Measurements from ENCODE around the gene OR56A1.
"Not testable (repeated sequence)": the region's sequence is repeated elsewhere in the genome, so short reads cannot be mapped to it uniquely, and the experiment has no call there.

The OR56A1 gene, protein sequence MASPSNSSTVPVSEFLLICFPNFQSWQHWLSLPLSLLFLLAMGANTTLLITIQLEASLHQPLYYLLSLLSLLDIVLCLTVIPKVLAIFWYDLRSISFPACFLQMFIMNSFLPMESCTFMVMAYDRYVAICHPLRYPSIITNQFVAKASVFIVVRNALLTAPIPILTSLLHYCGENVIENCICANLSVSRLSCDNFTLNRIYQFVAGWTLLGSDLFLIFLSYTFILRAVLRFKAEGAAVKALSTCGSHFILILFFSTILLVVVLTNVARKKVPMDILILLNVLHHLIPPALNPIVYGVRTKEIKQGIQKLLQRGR

GRCh38 chr11:6030708-6031405 lies at the start of gene OR56A1:
OR56A1 (minus strand) TSS chr11:6030758; CDS start chr11:6027692, 3,066 bp downstream.
- DNase-seq, result no peak

DNA sequence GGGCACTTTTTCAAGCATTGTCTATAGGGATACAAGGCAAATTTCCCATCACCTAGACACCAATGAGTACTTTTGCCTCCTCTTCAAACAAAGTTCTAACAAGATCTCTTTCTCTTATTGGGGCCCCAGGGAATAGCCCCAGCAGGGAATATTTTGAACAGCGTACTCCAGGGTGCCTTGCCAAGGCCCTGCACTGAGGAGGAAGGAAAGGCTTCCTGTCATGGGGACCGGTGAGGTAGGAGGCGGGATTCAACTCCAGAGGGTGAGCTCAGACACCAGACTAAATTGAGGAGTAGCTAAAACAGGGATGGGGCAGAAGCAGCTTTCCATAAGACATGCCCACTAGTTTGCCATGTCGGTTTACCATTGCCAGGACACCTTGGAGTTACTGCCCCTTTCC lies 48.9 kb upstream of the OR56A1 start:
- DNase-seq, result no peak

DNA sequence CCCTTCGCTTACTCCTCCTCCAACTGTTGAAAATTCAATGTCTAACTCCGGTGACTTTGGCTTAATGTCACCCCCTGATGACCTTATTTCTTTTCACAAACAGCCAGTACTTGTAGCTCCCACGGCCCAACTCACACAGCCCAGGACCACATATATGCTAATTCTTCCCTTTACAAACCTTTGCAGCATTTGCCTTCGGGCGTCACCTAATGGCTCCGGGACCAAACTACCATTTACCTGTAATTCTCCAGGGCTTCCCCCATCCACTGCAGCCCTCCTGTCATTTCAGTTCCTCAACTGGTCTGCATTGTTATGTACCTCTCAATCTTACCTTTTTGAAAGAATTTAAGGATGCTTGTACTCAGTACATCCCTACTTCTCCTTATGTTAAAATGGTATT lies 47.2 kb upstream of the OR56A1 start:
- DNase-seq, result no peak

- DNase-seq, result not testable (repeated sequence)
Observed at GRCh38 chr11:6076443-6076842, 45.9 kb upstream of the OR56A1 start.

DNA sequence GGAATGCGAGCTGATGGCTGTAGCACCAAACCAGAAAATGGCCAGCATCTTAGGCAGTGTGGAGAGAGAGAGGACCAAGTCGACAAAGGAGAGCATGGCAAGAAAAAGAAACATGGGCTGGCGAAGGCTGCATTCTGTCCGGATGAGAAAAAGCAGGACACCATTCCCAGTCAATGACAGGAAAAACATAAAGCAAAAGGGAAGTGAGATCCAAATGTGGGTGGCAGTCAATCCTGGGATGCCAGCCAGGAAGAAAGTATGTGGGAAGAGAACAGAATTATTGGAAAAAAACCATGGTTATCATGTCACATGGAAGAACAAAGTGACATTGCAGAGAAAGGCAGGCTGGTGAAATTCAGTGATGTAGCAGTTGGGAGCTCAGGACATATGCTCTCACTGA lies 36.9 kb upstream of the OR56A1 start:
- no peak for DNase-seq

DNA sequence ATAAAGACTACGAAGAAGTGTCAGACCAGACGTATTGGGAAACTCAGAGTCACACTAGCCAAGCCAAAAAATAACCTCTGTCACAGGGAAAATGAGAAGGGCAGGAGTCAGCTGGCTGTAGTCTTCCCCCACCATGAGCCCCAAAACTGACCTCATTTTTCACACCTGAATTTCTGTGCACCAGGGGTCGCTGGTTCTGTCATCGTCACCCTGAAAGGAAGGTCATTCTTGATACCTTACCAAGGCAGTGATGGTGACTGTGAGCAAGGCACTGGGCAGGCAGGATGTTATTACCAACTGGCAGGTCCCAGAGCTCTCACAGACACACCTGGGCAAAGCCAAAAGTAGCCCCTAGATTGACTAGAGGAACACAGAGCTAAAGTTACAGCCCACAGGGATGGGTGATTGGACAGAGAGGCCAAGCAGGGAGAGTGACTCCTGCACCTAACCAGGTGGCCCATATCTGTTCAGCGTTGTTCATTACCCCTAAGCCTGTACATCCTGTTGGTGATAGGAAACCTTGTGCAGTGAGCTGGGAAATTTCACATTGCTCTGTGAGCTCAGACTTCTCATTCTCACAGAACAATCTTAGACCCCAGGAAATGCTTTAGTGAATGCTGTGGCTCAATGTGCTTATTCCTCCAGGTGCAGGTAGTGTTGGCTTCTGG lies 32.3 kb upstream of the OR56A1 start:
- DNase-seq, result no peak

GRCh38 chr11:6061475-6061874 lies 30.9 kb upstream of the OR56A1 start:
- DNase-seq, result no peak

GRCh38 chr11:6057452-6057851 lies 26.9 kb upstream of the OR56A1 start:
- DNase-seq, result no peak

DNA sequence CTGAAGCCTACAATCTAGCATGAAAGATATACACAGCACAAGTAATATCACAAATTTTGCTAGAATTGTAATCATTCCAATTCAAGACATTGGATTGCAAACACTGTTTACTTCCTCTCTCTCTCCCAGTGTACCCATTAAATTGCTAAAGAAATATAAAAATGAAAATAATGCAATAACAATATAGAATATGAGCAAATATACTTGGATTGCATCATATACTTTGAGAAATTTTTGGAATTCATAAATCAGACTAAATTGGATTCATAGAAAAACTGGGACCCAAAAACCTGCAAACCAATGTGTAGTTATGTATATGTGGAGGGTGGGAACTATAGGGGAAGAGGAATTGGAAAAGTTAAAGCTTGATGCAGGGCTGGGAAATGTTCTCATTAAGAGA lies 25.0 kb upstream of the OR56A1 start:
- DNase-seq, result no peak

DNA sequence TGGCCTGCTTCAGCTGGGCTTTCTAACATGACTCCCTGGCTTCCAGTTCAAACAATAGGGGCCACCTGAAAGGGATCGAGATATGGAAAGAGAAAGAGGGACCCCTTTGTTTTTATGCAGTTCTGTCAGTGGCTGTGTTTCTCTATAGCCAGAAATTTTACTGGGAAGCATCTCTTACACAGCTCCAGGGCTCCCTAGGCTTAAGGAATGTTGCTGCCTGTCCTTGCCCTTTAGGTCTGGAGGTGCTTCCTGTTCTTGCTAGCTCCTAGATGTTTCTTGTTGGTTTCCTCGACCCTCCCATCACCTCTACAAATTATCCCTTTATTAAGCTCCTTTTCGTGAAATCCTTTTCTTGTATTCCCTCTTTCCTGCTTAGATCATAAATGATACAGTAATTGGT lies 21.8 kb upstream of the OR56A1 start:
- DNase-seq, result no peak

DNA sequence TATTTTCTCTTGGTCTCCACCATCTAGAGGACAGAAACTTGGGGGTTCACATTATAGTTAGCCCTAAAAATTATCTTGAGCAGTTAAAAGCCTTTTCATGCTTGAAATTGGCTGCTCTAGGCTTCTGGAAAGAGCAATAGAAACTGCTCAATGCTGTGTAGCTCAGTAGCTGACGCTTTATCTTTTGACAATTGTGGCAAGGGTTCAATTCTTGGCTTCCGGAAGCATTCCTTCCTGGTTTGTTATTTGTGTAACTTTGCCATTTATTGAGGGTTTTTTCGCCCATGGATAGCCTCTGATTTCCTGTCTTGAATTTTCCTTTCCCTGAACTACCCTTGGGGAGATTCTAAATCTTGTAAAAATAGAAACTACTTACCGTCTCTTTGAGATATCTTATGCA lies 10.3 kb upstream of the OR56A1 start:
- DNase-seq, result no peak

DNA sequence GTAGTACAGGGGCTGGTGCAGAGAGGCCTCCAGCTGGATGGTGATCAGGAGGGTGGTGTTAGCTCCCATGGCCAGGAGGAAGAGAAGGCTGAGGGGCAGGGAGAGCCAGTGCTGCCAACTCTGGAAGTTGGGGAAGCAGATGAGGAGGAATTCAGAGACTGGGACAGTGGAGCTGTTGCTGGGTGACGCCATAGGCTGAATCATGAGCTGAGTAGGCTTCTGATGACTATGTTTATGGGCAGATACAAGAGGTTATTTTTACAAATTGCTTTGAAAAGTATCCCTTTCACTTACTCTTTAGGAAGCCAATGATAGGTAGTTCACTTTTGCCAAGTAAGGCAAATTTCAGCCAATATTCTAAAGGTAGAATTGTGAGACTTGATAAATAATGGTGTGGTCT lies 3.1 kb downstream of the OR56A1 start:
- no peak for DNase-seq

DNA sequence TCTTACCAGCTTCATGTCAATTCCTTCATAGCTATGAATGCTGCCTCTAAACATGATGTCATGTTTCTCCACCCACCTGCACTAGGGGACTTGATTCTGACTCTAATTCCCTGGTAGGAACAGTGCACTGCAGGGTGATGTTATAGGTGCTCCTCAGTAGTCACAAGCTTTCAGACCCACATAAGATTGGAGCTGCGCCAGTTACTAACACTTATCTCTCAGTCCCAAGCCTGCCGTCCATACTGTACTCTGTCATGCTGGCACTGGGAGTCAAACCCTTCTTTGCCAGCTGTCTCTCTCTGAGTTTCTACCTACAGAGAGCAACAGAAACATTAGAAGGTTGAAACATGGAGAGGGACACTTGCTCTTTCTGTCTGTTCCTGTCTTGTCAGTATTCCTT lies 5.5 kb downstream of the OR56A1 start:
- no peak for DNase-seq

- DNase-seq, result no peak
Observed at GRCh38 chr11:6022956-6023355, 7.6 kb downstream of the OR56A1 start.

- DNase-seq, result no peak
Observed at GRCh38 chr11:6013042-6013441, 17.5 kb downstream of the OR56A1 start.

- no peak for DNase-seq
Observed at GRCh38 chr11:6012035-6012668, 18.4 kb downstream of the OR56A1 start.

DNA sequence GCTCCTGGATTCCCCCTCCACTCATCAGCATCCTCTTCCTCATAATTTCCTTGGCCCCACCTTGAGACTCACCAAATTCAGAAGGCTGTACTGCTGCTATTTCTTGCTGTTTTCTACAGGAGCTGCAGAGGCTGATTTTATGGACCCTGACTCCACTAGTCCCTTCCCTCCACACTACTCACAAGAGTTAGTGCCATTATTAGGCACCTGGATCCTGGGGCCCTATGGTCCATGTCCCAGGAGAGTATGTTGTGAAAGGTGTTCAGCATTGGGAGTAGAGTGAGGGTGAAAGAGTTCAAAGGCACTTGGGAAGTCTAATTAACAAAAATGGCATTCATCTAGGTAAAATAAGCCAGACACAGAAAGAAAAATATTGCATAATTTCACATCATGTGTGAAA lies 23.7 kb downstream of the OR56A1 start, which contains the start of gene OR56A4:
Gene OR56A4 (minus strand): TSS at position 101 of the 400 bp plus-strand sequence. CDS start 3,954 bp downstream, outside the sequence.
- DNase-seq, result no peak

DNA sequence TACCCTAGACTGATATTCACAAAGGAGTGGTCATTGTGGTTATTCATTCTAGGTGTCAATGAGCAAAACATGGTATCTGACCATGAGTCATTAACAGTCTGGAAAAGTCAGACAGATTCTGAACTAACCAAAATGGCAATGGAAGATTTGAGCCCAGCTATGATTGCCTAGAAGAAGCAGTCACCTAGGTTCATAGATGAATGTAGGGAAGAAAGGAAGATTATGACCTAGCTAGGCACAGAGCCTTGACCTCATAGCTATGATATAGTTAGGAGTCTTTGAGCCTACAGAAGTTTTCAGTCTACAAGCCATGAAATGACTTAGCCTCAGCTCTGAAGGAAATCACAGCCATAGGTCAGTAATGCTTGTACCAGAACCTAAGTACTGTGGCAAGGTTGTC lies 24.2 kb downstream of the OR56A1 start:
- no peak for DNase-seq

DNA sequence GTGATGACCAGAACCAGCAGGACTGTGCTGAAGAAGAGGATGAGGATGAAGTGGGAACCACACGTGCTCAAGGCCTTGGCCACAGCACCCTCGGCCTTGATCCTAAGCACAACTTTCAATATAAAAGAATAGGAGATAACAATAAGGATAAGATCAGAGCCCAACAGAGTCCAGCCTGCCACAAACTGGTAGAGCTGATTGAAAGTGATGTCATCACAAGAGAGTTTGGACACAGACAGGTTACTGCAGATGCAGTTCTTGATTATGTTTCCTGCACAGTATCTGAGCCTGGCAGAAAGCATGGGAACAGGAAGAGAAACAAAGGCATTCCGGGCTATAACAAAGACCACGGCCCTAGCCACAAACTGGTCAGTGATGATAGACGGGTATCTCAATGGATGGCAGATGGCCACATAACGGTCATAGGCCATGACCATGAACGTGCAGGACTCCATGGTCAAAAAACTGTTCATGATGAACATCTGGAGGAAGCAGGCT lies 28.3 kb downstream of the OR56A1 start:
- no peak for DNase-seq

- DNase-seq, result no peak
Observed at GRCh38 chr11:5994791-5995190, 35.8 kb downstream of the OR56A1 start.

- no peak for DNase-seq
Observed at GRCh38 chr11:5992604-5993251, 37.8 kb downstream of the OR56A1 start.

DNA sequence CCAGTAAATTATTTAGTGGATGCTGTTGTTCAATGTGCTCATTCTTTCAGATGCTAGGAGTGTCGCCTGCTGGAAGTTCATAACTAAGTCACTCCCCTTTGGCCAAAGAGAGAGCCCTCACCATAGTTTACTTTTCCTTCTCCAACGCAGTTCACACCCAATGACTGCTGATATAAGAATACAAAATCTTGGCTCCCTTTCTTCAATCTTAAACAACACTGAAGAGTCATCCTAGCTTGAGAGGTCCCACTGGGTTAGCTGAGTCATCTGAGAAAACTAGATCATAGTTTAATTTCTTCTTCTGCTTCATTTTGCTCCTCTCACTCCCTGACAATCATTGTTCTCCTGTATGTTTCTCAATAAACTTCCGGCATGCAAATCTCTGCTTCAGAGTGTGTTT lies 38.4 kb downstream of the OR56A1 start:
- no peak for DNase-seq

DNA sequence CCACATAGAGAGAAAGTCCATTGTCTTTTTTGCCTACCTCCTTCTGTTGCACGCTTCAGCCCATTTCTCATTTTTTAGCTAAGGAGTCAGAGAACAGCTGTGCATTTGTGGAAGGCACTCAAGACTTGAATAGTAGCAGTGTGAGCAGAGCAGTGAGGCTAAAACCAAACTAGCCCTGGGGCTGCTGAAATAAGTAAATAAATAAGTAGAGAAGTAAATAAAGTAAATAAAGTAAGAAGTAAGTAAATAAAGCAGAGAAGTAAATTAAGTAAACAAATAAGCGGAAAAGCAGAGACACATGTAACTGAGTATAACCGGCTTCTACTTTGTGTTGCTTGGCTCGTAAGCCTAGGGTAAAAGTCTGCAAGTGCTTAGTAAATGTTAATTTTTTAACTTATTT lies 41.4 kb downstream of the OR56A1 start:
- no peak for DNase-seq
